GM12865 (cell line): Measurements from ENCODE around the gene NEURL1B.

Experiments used
- DNase-seq: peaks from one replicate; pipeline ENCODE4 v3.0.0; 2010; ENCODE audit warnings: low read depth
- H3K4me3 ChIP-seq: 2 replicates; pipeline ENCODE4 v1.5.1; 2011; ENCODE audit warnings: mild to moderate bottlenecking, low read depth, low read length, control low read depth
- TF ChIP-seq, protein P1 (sequence below): IDR thresholded peaks from 2 replicates; pipeline ENCODE4 v1.5.1; 2011; ENCODE audit warnings: low read length, control low read depth, low read depth, inconsistent platforms; ENCODE audit not compliant: insufficient read depth; ENCODE audit errors: missing control alignments

Gene NEURL1B

GRCh38 chr5:172633403-172633970 lies 7.6 kb upstream of the NEURL1B start:
- no peak for DNase-seq
- TF ChIP-seq, protein P1, sequence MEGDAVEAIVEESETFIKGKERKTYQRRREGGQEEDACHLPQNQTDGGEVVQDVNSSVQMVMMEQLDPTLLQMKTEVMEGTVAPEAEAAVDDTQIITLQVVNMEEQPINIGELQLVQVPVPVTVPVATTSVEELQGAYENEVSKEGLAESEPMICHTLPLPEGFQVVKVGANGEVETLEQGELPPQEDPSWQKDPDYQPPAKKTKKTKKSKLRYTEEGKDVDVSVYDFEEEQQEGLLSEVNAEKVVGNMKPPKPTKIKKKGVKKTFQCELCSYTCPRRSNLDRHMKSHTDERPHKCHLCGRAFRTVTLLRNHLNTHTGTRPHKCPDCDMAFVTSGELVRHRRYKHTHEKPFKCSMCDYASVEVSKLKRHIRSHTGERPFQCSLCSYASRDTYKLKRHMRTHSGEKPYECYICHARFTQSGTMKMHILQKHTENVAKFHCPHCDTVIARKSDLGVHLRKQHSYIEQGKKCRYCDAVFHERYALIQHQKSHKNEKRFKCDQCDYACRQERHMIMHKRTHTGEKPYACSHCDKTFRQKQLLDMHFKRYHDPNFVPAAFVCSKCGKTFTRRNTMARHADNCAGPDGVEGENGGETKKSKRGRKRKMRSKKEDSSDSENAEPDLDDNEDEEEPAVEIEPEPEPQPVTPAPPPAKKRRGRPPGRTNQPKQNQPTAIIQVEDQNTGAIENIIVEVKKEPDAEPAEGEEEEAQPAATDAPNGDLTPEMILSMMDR = no peak
- H3K4me3 ChIP-seq = no peak overlapping the region

DNA sequence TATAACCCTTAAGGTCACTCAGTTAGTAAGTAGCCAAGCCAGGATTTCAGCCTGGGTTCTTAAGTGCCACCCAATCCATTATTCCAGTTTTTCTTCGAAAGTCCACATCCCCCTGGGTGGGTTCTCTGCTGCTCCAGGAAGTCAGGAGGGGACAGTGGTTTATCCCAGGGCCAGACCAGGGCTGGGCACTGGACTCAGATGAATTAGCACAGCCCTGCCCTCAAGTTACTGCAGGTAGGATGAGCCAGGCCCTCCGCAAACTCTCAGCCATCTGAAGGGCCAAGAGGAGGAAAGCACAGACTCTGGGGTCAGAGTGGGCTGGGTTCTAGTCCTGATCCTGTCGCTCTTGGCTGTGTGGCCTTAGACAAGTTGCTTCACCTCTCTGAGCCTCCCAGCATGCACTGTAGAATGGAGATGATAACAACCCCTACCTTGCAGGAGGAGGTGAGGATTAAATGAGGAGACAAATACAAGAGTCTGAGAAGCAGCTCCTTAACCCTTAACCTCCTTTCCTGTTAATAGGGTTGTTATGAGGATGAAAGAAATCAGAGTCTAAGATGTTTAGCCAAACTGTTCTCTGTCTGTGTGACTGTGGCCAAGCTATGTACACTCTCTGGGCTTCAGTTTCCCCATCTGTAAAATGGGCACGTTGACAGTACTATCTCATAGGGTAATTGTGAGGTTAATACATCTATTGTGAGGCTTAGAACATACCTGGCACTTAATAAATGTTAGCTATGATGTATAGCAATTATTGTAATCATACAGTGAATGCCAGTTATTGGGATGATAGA lies 6.8 kb upstream of the NEURL1B start:
- H3K4me3 ChIP-seq = no peak overlapping the region
- TF ChIP-seq, protein P1 = no peak
- no peak for DNase-seq

DNA sequence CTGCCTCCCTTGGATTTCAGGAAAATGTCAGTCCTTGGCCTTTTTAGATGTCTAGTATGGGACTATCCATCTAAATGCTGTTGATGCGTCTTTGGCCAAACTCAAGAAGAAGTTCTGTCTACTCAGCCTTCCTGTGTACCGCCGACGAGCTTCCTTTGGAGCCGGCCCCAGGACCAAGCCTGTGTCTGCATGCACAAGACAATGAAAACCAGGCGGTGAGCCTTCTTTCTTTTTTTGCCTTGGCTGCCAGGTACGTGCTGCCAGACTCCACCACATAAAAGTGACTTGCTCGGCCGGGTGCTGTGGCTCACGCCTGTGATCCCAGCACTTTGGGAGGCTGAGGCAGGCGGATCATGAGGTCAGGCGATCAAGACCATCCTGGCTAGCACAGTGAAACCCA lies 6.0 kb upstream of the NEURL1B start:
- TF ChIP-seq, protein P1 = no peak
- H3K4me3 ChIP-seq = no peak overlapping the region
- no peak for DNase-seq

DNA sequence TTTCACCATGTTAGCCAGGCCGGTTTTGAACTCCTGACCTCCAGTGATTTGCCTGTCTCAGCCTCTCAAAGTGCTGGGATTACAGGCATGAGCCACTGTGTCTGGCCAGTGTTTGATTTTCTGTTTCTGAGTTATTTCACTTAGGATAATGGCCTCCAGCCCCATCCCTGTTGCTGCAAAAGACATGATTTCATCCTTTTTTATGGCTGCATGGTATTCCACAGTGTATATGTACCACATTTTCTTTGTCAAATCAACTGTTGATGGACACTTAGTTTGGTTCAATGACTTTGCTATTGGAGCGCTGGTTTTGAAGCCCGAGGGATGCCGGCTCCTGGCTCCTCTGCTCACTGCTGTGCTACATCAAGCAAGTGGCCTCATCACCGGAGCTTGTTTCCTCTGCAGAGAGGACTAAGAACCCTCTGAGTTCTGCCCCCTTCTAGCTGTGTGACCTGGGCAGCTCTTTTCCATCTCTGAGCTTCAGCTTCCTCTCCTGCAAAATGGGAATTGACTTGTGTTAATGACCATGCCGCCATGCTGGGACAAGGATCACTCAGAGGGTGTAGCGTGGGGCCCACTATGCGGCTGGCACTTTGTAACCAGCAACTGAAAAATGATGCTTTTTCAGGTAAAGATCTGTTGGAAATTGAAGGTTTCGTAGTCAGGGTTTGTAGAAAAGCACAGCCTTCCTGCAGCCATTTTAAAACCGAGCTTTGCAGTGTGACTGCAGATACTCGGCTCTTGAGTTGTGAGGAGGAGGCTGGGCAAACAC lies 4.6 kb upstream of the NEURL1B start:
- no peak for DNase-seq
- TF ChIP-seq, protein P1 = no peak
- H3K4me3 ChIP-seq = no peak overlapping the region

DNA sequence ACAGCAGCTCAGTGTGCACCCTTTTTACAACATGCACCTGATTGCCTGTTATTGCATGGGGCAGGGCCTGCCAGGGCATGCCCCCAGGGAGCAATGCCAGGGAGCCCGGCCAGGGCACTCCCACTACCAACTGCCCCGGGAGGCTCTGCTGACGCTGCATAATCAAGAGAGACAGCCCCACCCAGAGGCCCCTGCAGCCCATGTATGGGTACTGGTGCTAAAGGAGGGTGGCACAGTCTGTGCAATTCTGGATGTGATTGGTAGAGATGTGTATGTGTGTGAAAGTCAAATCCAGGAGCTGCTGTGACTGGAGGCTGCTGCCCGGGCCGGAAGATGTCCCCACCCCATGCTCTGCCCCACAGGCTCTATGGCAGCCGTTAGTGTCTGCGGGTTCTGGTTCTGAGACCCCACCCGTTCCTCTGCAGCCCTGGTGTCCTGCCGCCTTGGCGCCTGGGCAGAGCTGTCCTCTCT lies 3.9 kb upstream of the NEURL1B start:
- H3K4me3 ChIP-seq = no peak overlapping the region
- DNase-seq = no peak
- TF ChIP-seq, protein P1 = no peak

- TF ChIP-seq, protein P1 = no peak
- DNase-seq = no peak
- no peak overlapping the region for H3K4me3 ChIP-seq
These were observed 3.3 kb upstream of the NEURL1B start for GRCh38 chr5:172637740-172638139.
